A549 (cell line): ENCODE results near the gene MRPL2.

Experiments used
- FOSB ChIP-seq: fragments of 250-450 bp; sonication (Bioruptor Pico); IDR thresholded peaks from 2 replicates; pipeline ENCODE4 v1.5.0; 2020; ENCODE audit warnings: mild to moderate bottlenecking, moderate library complexity
- HOXA7 ChIP-seq: fragments of 250-450 bp; sonication (Bioruptor Pico); IDR thresholded peaks from 2 replicates; pipeline ENCODE4 v1.5.0; 2020; ENCODE audit warnings: mild to moderate bottlenecking, moderate library complexity
- HOXB5 ChIP-seq: fragments of 250-450 bp; sonication (Bioruptor Pico); IDR thresholded peaks from 2 replicates; pipeline ENCODE4 v1.5.0; 2020; ENCODE audit warnings: mild to moderate bottlenecking, moderate library complexity
- KDM5A ChIP-seq: fragments of 200-600 bp; sonication (generic); IDR thresholded peaks from 2 replicates; pipeline ENCODE4 v1.6.1; 2016; ENCODE audit warnings: antibody characterized with exemption, mild to moderate bottlenecking
- MAZ ChIP-seq: fragments of 150-350 bp; IDR thresholded peaks from 2 replicates; pipeline ENCODE4 v1.6.1; 2014; ENCODE audit warnings: antibody characterized with exemption, low read depth, low read length, borderline replicate concordance
- POLR2A ChIP-seq: IDR thresholded peaks from 2 replicates; pipeline ENCODE4 v1.6.1; 2012; ENCODE audit warnings: mild to moderate bottlenecking, low read length
- RAD21 ChIP-seq, 2 experiments: fragments of >200 bp in 1 of 2; sonication (Bioruptor Twin) in 1 of 2; formaldehyde crosslinking in 1 of 2; IDR thresholded peaks in 1 of 2; conservative IDR thresholded peaks in 1 of 2; 2 replicates in 1 of 2; 3 replicates in 1 of 2; pipeline ENCODE4 v1.6.1; 2012 to 2018; ENCODE audit warnings: inconsistent platforms in 1 of 2
- RARB ChIP-seq: fragments of 250-450 bp; sonication (Bioruptor Pico); IDR thresholded peaks from 2 replicates; pipeline ENCODE4 v1.8.0; 2021; ENCODE audit warnings: mild to moderate bottlenecking, moderate library complexity
- RNF2 ChIP-seq: fragments of 200-600 bp; sonication (generic); IDR thresholded peaks from 2 replicates; pipeline ENCODE4 v1.6.1; 2016; ENCODE audit warnings: low read depth, mild to moderate bottlenecking, antibody characterized with exemption, moderate library complexity, borderline replicate concordance
- ZSCAN20 ChIP-seq: fragments of 250-450 bp; sonication (Bioruptor Pico); IDR thresholded peaks from 2 replicates; pipeline ENCODE4 v1.8.0; 2022; ENCODE audit warnings: mild to moderate bottlenecking, moderate library complexity
- TF ChIP-seq, protein P1 (sequence below): fragments of >200 bp; sonication (Bioruptor Twin); formaldehyde crosslinking; IDR thresholded peaks from 3 replicates; pipeline ENCODE4 v1.5.1; 2016
- TF ChIP-seq, protein P2 (sequence below): IDR thresholded peaks from 2 replicates; pipeline ENCODE4 v1.6.1; 2012
- TF ChIP-seq, protein P3 (sequence below): IDR thresholded peaks from 2 replicates; pipeline ENCODE4 v1.6.1; 2012
- TF ChIP-seq, protein P4 (sequence below): fragments of 200-600 bp; sonication (generic); IDR thresholded peaks from 2 replicates; pipeline ENCODE4 v1.6.1; 2016; ENCODE audit warnings: antibody characterized with exemption, mild to moderate bottlenecking, moderate library complexity

DNA sequence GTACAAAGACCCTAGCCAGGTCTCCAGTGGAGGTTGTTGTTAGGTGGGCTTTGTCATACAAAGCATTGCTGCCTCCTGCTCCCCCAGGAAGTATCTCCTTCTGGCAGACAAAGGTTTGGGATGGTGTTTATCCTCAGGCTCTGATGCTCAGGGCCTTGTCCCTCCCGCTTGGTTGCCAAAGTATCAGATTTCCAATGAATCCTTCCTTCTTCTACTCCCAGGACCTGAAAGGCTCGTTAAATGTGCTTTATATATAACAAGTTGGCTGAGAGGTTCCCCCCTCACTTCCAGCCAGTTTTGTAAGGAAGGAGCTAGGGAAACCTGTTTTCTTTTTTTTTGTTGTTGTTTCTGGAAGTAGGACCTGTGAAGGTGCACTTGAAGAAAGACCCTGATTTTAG lies 31.3 kb upstream of the MRPL2 start:
- TF ChIP-seq HOXB5 (CRISPR knock-in tag) (no peak), POLR2A (no peak), HOXA7 (CRISPR knock-in tag) (no peak), KDM5A (no peak), RAD21 (conservative IDR thresholded peaks at IDR 0.05 in 1 of 2, IDR thresholded peaks at IDR 0.05 in 1 of 2) (no peak), ZSCAN20 (no peak), MAZ (no peak), RARB (CRISPR knock-in tag) (no peak), RNF2 (no peak), FOSB (CRISPR knock-in tag) (no peak)
- TF ChIP-seq, protein P1, sequence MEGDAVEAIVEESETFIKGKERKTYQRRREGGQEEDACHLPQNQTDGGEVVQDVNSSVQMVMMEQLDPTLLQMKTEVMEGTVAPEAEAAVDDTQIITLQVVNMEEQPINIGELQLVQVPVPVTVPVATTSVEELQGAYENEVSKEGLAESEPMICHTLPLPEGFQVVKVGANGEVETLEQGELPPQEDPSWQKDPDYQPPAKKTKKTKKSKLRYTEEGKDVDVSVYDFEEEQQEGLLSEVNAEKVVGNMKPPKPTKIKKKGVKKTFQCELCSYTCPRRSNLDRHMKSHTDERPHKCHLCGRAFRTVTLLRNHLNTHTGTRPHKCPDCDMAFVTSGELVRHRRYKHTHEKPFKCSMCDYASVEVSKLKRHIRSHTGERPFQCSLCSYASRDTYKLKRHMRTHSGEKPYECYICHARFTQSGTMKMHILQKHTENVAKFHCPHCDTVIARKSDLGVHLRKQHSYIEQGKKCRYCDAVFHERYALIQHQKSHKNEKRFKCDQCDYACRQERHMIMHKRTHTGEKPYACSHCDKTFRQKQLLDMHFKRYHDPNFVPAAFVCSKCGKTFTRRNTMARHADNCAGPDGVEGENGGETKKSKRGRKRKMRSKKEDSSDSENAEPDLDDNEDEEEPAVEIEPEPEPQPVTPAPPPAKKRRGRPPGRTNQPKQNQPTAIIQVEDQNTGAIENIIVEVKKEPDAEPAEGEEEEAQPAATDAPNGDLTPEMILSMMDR: no peak
- TF ChIP-seq, protein P2, sequence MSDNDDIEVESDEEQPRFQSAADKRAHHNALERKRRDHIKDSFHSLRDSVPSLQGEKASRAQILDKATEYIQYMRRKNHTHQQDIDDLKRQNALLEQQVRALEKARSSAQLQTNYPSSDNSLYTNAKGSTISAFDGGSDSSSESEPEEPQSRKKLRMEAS: no peak
- TF ChIP-seq, protein P3, sequence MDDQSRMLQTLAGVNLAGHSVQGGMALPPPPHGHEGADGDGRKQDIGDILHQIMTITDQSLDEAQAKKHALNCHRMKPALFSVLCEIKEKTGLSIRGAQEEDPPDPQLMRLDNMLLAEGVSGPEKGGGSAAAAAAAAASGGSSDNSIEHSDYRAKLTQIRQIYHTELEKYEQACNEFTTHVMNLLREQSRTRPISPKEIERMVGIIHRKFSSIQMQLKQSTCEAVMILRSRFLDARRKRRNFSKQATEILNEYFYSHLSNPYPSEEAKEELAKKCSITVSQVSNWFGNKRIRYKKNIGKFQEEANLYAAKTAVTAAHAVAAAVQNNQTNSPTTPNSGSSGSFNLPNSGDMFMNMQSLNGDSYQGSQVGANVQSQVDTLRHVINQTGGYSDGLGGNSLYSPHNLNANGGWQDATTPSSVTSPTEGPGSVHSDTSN: no peak
- TF ChIP-seq, protein P4, sequence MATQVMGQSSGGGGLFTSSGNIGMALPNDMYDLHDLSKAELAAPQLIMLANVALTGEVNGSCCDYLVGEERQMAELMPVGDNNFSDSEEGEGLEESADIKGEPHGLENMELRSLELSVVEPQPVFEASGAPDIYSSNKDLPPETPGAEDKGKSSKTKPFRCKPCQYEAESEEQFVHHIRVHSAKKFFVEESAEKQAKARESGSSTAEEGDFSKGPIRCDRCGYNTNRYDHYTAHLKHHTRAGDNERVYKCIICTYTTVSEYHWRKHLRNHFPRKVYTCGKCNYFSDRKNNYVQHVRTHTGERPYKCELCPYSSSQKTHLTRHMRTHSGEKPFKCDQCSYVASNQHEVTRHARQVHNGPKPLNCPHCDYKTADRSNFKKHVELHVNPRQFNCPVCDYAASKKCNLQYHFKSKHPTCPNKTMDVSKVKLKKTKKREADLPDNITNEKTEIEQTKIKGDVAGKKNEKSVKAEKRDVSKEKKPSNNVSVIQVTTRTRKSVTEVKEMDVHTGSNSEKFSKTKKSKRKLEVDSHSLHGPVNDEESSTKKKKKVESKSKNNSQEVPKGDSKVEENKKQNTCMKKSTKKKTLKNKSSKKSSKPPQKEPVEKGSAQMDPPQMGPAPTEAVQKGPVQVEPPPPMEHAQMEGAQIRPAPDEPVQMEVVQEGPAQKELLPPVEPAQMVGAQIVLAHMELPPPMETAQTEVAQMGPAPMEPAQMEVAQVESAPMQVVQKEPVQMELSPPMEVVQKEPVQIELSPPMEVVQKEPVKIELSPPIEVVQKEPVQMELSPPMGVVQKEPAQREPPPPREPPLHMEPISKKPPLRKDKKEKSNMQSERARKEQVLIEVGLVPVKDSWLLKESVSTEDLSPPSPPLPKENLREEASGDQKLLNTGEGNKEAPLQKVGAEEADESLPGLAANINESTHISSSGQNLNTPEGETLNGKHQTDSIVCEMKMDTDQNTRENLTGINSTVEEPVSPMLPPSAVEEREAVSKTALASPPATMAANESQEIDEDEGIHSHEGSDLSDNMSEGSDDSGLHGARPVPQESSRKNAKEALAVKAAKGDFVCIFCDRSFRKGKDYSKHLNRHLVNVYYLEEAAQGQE: no peak
